Trophoblast cell (in vitro differentiated cells and primary cell): Measurements from ENCODE around the gene ERAP2.

Experiments
- DNase-seq, 2 donors: peaks; one replicate each; pipeline ENCODE4 v3.0.0-alpha.2; 2016
- H2AFZ ChIP-seq: 2 replicates; pipeline ENCODE4 v1.6.1; 2013; ENCODE audit warnings: low read length, moderate library complexity, mild to moderate bottlenecking; ENCODE audit not compliant: insufficient read depth, poor library complexity
- H2AK5ac ChIP-seq: 2 replicates; pipeline ENCODE4 v1.6.1; 2013; ENCODE audit warnings: mild to moderate bottlenecking, low read length
- H2BK120ac ChIP-seq: 2 replicates; pipeline ENCODE4 v1.6.1; 2013; ENCODE audit warnings: low read length, mild to moderate bottlenecking, moderate library complexity; ENCODE audit not compliant: insufficient read depth, poor library complexity
- H2BK12ac ChIP-seq: 2 replicates; pipeline ENCODE4 v1.6.1; 2013; ENCODE audit warnings: mild to moderate bottlenecking, low read length, moderate library complexity
- H2BK5ac ChIP-seq: 2 replicates; pipeline ENCODE4 v1.6.1; 2013; ENCODE audit warnings: low read length, low read depth, moderate library complexity, mild to moderate bottlenecking; ENCODE audit not compliant: poor library complexity
- H3K14ac ChIP-seq: 2 replicates; pipeline ENCODE4 v1.6.1; 2013; ENCODE audit warnings: mild to moderate bottlenecking, low read length
- H3K18ac ChIP-seq: 2 replicates; pipeline ENCODE4 v1.6.1; 2013; ENCODE audit warnings: mild to moderate bottlenecking, low read length
- H3K23ac ChIP-seq: 2 replicates; pipeline ENCODE4 v1.6.1; 2013; ENCODE audit warnings: low read length
- H3K27ac ChIP-seq: 2 replicates; pipeline ENCODE4 v1.5.1; 2013; ENCODE audit warnings: low read depth, mild to moderate bottlenecking, inconsistent platforms, low read length, moderate library complexity
- H3K27me3 ChIP-seq: 2 replicates; pipeline ENCODE4 v1.6.1; 2013; ENCODE audit warnings: inconsistent platforms, mild to moderate bottlenecking, low read length, moderate library complexity; ENCODE audit not compliant: insufficient read depth
- H3K36me3 ChIP-seq, 2 experiments: 1 replicate in 1 of 2; 2 replicates in 1 of 2; pipeline ENCODE4 v1.6.1; 2013; ENCODE audit warnings: low read length in 2 of 2, mild to moderate bottlenecking in 2 of 2, moderate library complexity in 1 of 2; ENCODE audit not compliant: insufficient read depth in 2 of 2, control insufficient read depth in 1 of 2
- H3K4ac ChIP-seq: 2 replicates; pipeline ENCODE4 v1.6.1; 2013; ENCODE audit warnings: low read depth, mild to moderate bottlenecking, low read length, moderate library complexity
- H3K4me1 ChIP-seq, 2 experiments: 1 replicate in 1 of 2; 2 replicates in 1 of 2; pipeline ENCODE4 v1.6.1; 2013; ENCODE audit warnings: low read length in 2 of 2, mild to moderate bottlenecking in 2 of 2, moderate library complexity in 1 of 2; ENCODE audit not compliant: insufficient read depth in 2 of 2, control insufficient read depth in 1 of 2
- H3K4me2 ChIP-seq: 2 replicates; pipeline ENCODE4 v1.6.1; 2013; ENCODE audit warnings: inconsistent platforms, mild to moderate bottlenecking, low read length, moderate library complexity
- H3K4me3 ChIP-seq: 2 replicates; pipeline ENCODE4 v1.5.1; 2013; ENCODE audit warnings: mild to moderate bottlenecking, low read depth, low read length, inconsistent platforms
- H3K79me1 ChIP-seq: one replicate; pipeline ENCODE4 v1.6.1; 2013; ENCODE audit warnings: low read length
- H3K79me2 ChIP-seq: 2 replicates; pipeline ENCODE4 v1.6.1; 2013; ENCODE audit warnings: low read length, mild to moderate bottlenecking; ENCODE audit not compliant: control insufficient read depth, insufficient read depth, poor library complexity
- H3K9ac ChIP-seq: 2 replicates; pipeline ENCODE4 v1.6.1; 2013; ENCODE audit warnings: mild to moderate bottlenecking, low read length
- H3K9me3 ChIP-seq: 2 replicates; pipeline ENCODE4 v1.6.1; 2013; ENCODE audit warnings: low read depth, mild to moderate bottlenecking, control low read depth, inconsistent platforms, low read length; ENCODE audit not compliant: insufficient read depth
- H4K12ac ChIP-seq: 2 replicates; pipeline ENCODE4 v1.6.1; 2013; ENCODE audit warnings: low read depth, mild to moderate bottlenecking, low read length, moderate library complexity
- H4K8ac ChIP-seq: 2 replicates; pipeline ENCODE4 v1.6.1; 2013; ENCODE audit warnings: low read depth, mild to moderate bottlenecking, low read length, moderate library complexity
- H4K91ac ChIP-seq: one replicate; pipeline ENCODE4 v1.6.1; 2013; ENCODE audit warnings: low read depth, mild to moderate bottlenecking, low read length, moderate library complexity
- WGBS: extraction: QIAGEN DNeasy Blood & Tissue Kit; methylation state at CpG from one replicate; pipeline ENCODE4 v1.1.7; 2013; ENCODE audit warnings: missing lambda C conversion rate; ENCODE audit not compliant: insufficient read length, insufficient coverage; ENCODE audit errors: extremely low coverage; 5-methylcytosine and 5-hydroxymethylcytosine counted together

The ERAP2 gene

GRCh38 chr5:96863114-96863513, 13.2 kb upstream of the ERAP2 start:
- H3K9ac ChIP-seq, result no peak overlapping the region
- no peak overlapping the region for H3K4me2 ChIP-seq
- H2BK5ac ChIP-seq, result no peak overlapping the region
- no peaks in the 10 kb centered on the region for H3K27me3 ChIP-seq
- no peak overlapping the region for H3K4me3 ChIP-seq
- no peak overlapping the region for H3K27ac ChIP-seq
- no peak overlapping the region for H4K12ac ChIP-seq
- H3K18ac ChIP-seq, result no peak overlapping the region
- no peaks in the 10 kb centered on the region for H3K4me1 ChIP-seq
- no peak overlapping the region for H3K23ac ChIP-seq
- H2BK120ac ChIP-seq, result no peak overlapping the region
- H3K9me3 ChIP-seq, result no peaks in the 10 kb centered on the region
- H4K8ac ChIP-seq, result no peak overlapping the region
- H3K4ac ChIP-seq, result no peak overlapping the region
- no peaks in the 10 kb centered on the region for H3K36me3 ChIP-seq
- H3K14ac ChIP-seq, result no peak overlapping the region
- WGBS, result no CpG with 5 or more reads among the region's 2 CpGs
- no peak overlapping the region for H2AFZ ChIP-seq
- DNase-seq, result no peak
- H2AK5ac ChIP-seq, result no peak overlapping the region
- no peaks in the 10 kb centered on the region for H3K79me1 ChIP-seq
- no peak overlapping the region for H2BK12ac ChIP-seq
- no peaks in the 10 kb centered on the region for H3K79me2 ChIP-seq
- no peak overlapping the region for H4K91ac ChIP-seq

GRCh38 chr5:96863949-96864584, 12.2 kb upstream of the ERAP2 start:
- no peak for DNase-seq
- no peak overlapping the region for H2BK5ac ChIP-seq
- no CpG with 5 or more reads among the region's 3 CpGs for WGBS
- H3K4ac ChIP-seq, result no peak overlapping the region
- no peaks in the 10 kb centered on the region for H3K79me1 ChIP-seq
- no peaks in the 10 kb centered on the region for H3K9me3 ChIP-seq
- no peak overlapping the region for H3K14ac ChIP-seq
- no peak overlapping the region for H4K91ac ChIP-seq
- H3K4me1 ChIP-seq, result no peaks in the 10 kb centered on the region
- H2AFZ ChIP-seq, result no peak overlapping the region
- no peak overlapping the region for H3K4me2 ChIP-seq
- no peak overlapping the region for H3K18ac ChIP-seq
- H3K4me3 ChIP-seq, result no peak overlapping the region
- no peak overlapping the region for H2BK12ac ChIP-seq
- H3K9ac ChIP-seq, result no peak overlapping the region
- no peaks in the 10 kb centered on the region for H3K36me3 ChIP-seq
- no peak overlapping the region for H2BK120ac ChIP-seq
- no peak overlapping the region for H3K23ac ChIP-seq
- H2AK5ac ChIP-seq, result no peak overlapping the region
- H3K79me2 ChIP-seq, result no peaks in the 10 kb centered on the region
- no peak overlapping the region for H4K12ac ChIP-seq
- no peaks in the 10 kb centered on the region for H3K27me3 ChIP-seq
- H4K8ac ChIP-seq, result no peak overlapping the region
- H3K27ac ChIP-seq, result no peak overlapping the region

GRCh38 chr5:96864922-96865530, 11.3 kb upstream of the ERAP2 start:
- Histone ChIP-seq H3K4ac (no peak overlapping the region), H3K36me3 (no peaks in the 10 kb centered on the region), H3K4me1 (no peaks in the 10 kb centered on the region), H2BK5ac (no peak overlapping the region), H3K27me3 (no peaks in the 10 kb centered on the region), H2BK120ac (no peak overlapping the region), H3K23ac (no peak overlapping the region), H3K9ac (no peak overlapping the region), H2BK12ac (no peak overlapping the region), H3K9me3 (no peaks in the 10 kb centered on the region), H2AK5ac (no peak overlapping the region), H3K4me2 (no peak overlapping the region), H4K12ac (no peak overlapping the region), H3K14ac (no peak overlapping the region), H3K4me3 (no peak overlapping the region), H3K18ac (no peak overlapping the region), H3K79me1 (no peaks in the 10 kb centered on the region), H2AFZ (no peak overlapping the region), H4K91ac (no peak overlapping the region), H3K27ac (no peak overlapping the region), H4K8ac (no peak overlapping the region), H3K79me2 (no peaks in the 10 kb centered on the region)
- no CpG with 5 or more reads among the region's 1 CpG for WGBS
- no peak for DNase-seq

- no peak overlapping the region for H2BK12ac ChIP-seq
- H4K91ac ChIP-seq, result no peak overlapping the region
- H3K14ac ChIP-seq, result no peak overlapping the region
- no peaks in the 10 kb centered on the region for H3K27me3 ChIP-seq
- no peak overlapping the region for H3K27ac ChIP-seq
- peak; percentile 37 to 71 for DNase-seq
- no peak overlapping the region for H3K4me2 ChIP-seq
- no peak overlapping the region for H4K8ac ChIP-seq
- no peaks in the 10 kb centered on the region for H3K79me2 ChIP-seq
- no peaks in the 10 kb centered on the region for H3K36me3 ChIP-seq
- H3K79me1 ChIP-seq, result no peaks in the 10 kb centered on the region
- H2AFZ ChIP-seq, result no peak overlapping the region
- no CpG with 5 or more reads among the region's 6 CpGs for WGBS
- no peak overlapping the region for H2BK5ac ChIP-seq
- no peak overlapping the region for H3K4me3 ChIP-seq
- no peaks in the 10 kb centered on the region for H3K9me3 ChIP-seq
- H3K23ac ChIP-seq, result no peak overlapping the region
- no peaks in the 10 kb centered on the region for H3K4me1 ChIP-seq
- no peak overlapping the region for H3K18ac ChIP-seq
- H2BK120ac ChIP-seq, result no peak overlapping the region
- no peak overlapping the region for H4K12ac ChIP-seq
- no peak overlapping the region for H3K4ac ChIP-seq
- H3K9ac ChIP-seq, result no peak overlapping the region
- H2AK5ac ChIP-seq, result no peak overlapping the region
Measured at GRCh38 chr5:96868603-96869371, 7.5 kb upstream of the ERAP2 start.
